ENCODE results near the gene IDE. TPM values are rescaled to one million over a fixed set of nuclear protein-coding genes. Genes with fewer than 3 reads are reported as not detected.
A peak's percentile ranks its signal among the peaks of the same experiment; 100 is the strongest.
"Not testable (repeated sequence)": the region's sequence is repeated elsewhere in the genome, so short reads cannot be mapped to it uniquely, and the experiment has no call there.

Gene IDE
- total RNA-seq, 1 experiment from 2014 or later = 24.8 TPM

DNA sequence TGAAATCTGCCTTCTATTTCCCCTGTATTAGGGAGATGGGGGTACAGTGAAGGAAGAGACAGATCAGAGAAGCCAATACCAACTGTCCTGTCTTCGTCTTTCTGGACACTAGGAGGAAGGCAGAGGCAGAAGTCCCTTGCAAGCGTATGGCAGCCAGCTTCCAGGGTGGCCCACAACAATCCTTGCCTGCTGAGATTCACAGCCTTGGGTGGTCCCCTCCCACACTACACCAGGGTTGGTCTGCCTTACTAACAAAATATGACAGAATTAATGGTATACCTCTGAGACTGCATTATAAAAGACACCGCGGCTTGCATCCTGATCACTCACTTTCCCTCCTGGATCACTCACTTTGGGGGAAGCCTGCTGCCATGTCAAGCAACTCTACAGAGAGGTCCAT, 90.4 kb downstream of the IDE start:
- H3K27me3 ChIP-seq = no peaks in the 10 kb centered on the region
- no peaks in the 10 kb centered on the region for H3K9me3 ChIP-seq (replicated peaks)
- no peaks in the 10 kb centered on the region for H3K4me1 ChIP-seq
- DNase-seq = peak; percentile 28 to 30
- no peak overlapping the region for H3K27ac ChIP-seq
- H3K4me3 ChIP-seq = no peak overlapping the region
- H3K36me3 ChIP-seq = peaks cover 16% of the 10 kb centered on the region

DNA sequence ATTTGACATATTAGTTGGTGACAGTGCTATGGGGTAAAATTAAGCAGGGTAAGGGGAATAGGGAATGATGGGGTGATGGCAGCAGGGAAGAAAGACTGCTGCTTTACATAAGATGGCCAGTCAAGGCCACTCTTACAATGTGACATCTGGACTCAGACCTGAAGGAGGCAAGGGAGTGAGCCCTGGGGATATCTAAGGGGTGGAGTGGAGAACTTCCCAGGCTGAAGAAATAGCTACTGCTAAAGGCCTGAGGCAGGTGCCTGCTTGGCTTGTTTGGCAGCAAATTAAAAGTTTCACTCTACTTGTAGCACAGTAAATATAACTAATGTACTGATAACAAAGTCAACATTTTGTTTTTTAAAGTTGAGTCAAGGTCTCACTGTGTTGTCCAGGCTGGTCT, 93.5 kb downstream of the IDE start:
- H3K9me3 ChIP-seq (replicated peaks) = no peaks in the 10 kb centered on the region
- H3K27me3 ChIP-seq = no peaks in the 10 kb centered on the region
- no peaks in the 10 kb centered on the region for H3K4me1 ChIP-seq
- H3K36me3 ChIP-seq = peaks cover 2% of the 10 kb centered on the region; the same call in 1 of the 2 replicates
- no peak for DNase-seq
- no peak overlapping the region for H3K4me3 ChIP-seq
- H3K27ac ChIP-seq = no peak overlapping the region

DNA sequence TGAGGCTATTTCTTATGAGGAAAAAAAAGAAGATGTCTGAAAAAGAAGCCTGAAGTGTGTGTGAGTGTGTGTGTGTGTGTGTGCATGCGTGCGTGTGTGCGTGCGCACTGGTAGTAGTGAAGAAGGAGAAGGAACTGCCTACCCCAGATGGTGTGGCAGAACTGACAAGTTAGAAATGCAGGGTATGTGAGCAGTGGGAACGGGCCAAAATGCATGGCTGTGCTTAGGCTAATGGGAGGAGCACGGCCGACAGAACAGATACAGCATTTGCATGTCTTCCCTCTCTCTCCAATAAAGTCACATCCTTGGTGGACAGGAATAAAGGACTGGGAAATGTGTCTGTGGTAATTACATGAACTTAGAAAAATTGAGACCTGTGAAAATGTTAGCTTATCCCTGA, 94.3 kb downstream of the IDE start:
- no peak overlapping the region for H3K4me3 ChIP-seq
- H3K27me3 ChIP-seq = no peaks in the 10 kb centered on the region
- no peaks in the 10 kb centered on the region for H3K4me1 ChIP-seq
- no peaks in the 10 kb centered on the region for H3K9me3 ChIP-seq (replicated peaks)
- H3K36me3 ChIP-seq = peaks cover 4% of the 10 kb centered on the region; the same call in 1 of the 2 replicates
- no peak overlapping the region for H3K27ac ChIP-seq
- DNase-seq = no peak

DNA sequence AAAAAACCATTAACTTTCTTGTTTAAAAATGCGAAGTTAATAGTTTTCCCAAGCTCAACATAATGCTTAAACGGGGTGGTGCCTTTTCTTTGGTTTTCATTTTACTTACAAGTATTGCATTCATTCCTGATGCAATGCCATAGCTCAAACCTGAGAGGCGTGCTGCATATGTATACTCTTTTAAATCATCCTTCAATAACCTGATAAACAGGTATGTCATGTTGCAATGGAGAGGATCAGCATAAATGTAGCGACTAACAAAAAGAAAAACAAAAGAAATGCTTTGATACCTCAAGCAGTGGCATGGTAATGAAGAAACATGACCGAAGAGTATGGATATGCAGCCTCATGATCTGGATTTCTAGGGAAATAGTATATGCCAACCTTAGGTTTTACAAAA, 95.4 kb downstream of the IDE start:
- no peak overlapping the region for H3K27ac ChIP-seq
- no peaks in the 10 kb centered on the region for H3K27me3 ChIP-seq
- no peaks in the 10 kb centered on the region for H3K4me1 ChIP-seq
- no peak for DNase-seq
- H3K4me3 ChIP-seq = no peak overlapping the region
- peaks cover 4% of the 10 kb centered on the region; the same call in 1 of the 2 replicates for H3K36me3 ChIP-seq
- H3K9me3 ChIP-seq (replicated peaks) = no peaks in the 10 kb centered on the region

DNA sequence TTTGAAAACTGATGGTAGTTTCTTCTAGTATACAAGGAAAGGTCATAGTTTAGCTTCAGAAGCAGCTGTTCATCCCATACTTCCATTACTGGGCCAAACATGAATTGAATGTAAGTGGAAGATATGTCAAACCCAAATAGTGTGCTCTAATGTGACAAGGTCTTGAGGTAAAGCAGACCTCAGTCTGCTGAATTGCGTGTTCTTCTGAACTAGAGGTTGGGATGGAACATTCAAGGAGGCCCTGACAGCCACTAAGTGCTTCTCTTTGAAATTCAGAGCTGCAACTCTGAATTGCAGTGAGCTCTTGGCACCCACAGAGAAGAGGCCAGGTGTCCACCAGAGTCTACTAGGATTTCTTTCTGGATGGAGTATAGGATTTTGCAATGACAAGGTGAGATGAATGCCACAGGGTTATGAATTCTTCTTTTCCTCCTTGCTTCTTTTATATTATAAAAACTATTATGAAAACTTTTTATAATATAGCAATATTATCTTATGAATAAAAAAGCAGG, 98.5 kb downstream of the IDE start:
- Histone ChIP-seq H3K27ac (no peak overlapping the region), H3K27me3 (no peaks in the 10 kb centered on the region), H3K4me1 (no peaks in the 10 kb centered on the region), H3K4me3 (no peak overlapping the region), H3K9me3 (replicated peaks) (no peaks in the 10 kb centered on the region), H3K36me3 (peaks cover 7% of the 10 kb centered on the region)
- DNase-seq = no peak

DNA sequence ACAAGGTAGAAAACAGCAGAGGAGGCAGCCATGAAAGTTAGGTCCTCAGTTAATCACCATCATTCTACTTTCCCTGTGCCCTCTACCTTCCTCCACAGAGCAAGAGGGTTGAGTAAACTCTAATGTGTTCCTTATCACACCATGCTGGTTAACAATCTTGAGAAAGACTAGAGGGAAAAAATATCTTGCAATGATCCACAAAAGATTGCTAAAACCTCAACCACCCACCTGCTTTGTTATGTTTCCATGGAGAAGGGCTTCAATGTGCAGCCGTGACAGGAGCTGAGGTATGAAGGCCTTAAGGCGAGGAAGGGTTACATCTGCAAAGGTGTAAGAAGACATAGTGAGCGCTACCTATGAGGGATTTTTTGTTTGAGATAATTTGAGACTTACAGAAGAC, 103.9 kb downstream of the IDE start:
- no peak overlapping the region for H3K4me3 ChIP-seq
- H3K27ac ChIP-seq = no peak overlapping the region
- no peak for DNase-seq
- H3K27me3 ChIP-seq = no peaks in the 10 kb centered on the region
- no peaks in the 10 kb centered on the region for H3K9me3 ChIP-seq (replicated peaks)
- no peaks in the 10 kb centered on the region for H3K4me1 ChIP-seq
- H3K36me3 ChIP-seq = peaks cover 8% of the 10 kb centered on the region; the same call in 1 of the 2 replicates

DNA sequence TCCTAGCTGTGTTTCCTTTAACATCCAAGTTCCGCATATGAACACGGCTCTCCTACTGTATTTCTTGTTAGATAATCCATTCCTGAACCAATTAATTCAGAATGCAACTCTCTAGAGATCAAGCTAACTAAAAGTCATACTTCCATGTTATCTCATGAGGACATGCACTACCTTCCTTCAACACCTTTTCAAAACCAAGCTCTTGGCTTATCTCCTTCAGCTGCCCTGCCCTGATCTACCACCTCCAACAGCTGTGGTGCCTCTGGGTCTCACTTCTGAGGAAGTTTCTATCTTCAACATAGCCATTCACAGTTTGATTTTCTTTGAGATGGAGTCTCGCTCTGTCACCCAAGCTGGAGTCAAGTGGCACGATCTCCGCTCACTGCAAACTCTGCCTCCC, 109.5 kb downstream of the IDE start:
- peaks cover 8% of the 10 kb centered on the region for H3K36me3 ChIP-seq
- no peaks in the 10 kb centered on the region for H3K4me1 ChIP-seq
- no peak for DNase-seq
- H3K27ac ChIP-seq = no peak overlapping the region
- no peak overlapping the region for H3K4me3 ChIP-seq
- no peaks in the 10 kb centered on the region for H3K9me3 ChIP-seq (replicated peaks)
- H3K27me3 ChIP-seq = no peaks in the 10 kb centered on the region

DNA sequence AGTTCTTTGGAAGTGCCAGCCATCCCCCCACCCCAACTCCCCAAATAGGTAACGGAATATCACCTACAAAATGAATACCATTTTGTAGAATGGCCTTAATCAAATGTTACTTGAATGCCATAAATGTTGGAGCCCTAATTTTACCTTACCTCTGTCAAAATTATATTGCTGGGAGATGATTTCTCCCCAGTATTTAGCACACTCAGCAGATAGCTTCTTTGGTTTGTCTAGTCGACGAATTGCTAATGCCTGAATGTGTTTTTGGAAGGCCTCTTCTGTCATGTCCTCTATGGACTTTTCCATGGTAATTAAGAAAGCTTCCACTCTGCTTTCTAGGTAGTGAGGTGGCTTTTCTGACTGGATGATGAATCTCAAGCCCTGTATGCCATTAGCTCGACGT, 110.3 kb downstream of the IDE start:
- no peak for DNase-seq
- H3K36me3 ChIP-seq = peaks cover 8% of the 10 kb centered on the region
- no peaks in the 10 kb centered on the region for H3K27me3 ChIP-seq
- H3K4me3 ChIP-seq = no peak overlapping the region
- no peak overlapping the region for H3K27ac ChIP-seq
- H3K9me3 ChIP-seq (replicated peaks) = no peaks in the 10 kb centered on the region
- no peaks in the 10 kb centered on the region for H3K4me1 ChIP-seq

DNA sequence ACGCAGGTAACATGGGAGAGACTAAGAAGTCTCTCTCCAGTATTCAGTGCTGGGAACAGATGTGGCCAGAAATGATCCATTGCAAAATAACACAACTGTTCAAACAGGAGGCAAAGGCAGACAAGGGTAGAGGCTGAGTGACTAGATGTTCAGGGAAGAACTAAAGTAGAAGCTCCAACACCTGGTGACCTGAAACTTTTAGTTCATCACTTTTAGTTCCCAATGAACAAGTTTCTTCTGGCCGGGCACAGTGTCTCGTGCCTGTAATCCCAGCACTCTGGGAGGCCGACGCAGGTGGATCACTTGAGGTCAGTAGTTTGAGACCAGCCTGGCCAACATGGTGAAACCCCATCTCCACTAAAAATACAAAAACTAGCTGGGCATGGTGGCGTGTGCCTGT, 118.9 kb downstream of the IDE start:
- H3K36me3 ChIP-seq, DNase-seq, H3K4me1 ChIP-seq: not testable (repeated sequence)

DNA sequence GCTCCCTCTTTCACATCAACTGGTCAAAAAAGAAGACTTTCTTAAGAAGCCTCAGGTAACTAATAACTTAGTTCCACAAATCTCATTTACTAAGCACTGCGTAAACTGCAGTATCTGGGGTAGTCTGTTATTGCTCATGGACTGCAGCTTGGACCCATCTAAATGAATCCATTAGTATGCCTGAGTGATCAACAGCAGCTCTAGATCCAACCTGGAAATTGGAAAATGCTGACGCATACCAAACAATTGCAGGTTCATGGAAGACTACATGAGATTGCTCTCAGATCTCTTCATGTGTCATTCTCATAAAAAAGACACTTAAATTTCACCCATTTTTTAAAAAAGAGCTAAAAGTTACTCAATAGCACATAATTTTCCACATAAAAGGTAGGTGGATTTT, 121.6 kb downstream of the IDE start:
- Histone ChIP-seq H3K9me3 (replicated peaks) (no peaks in the 10 kb centered on the region), H3K27me3 (no peaks in the 10 kb centered on the region), H3K27ac (no peak overlapping the region), H3K4me1 (no peaks in the 10 kb centered on the region), H3K36me3 (peaks cover 3% of the 10 kb centered on the region), H3K4me3 (no peak overlapping the region)
- no peak for DNase-seq

More for the DNA sequence above, 118.9 kb downstream of the IDE start:
- H3K27me3 ChIP-seq; H3K4me3 ChIP-seq; H3K27ac ChIP-seq; H3K9me3 ChIP-seq (replicated peaks): not testable (repeated sequence)

DNA sequence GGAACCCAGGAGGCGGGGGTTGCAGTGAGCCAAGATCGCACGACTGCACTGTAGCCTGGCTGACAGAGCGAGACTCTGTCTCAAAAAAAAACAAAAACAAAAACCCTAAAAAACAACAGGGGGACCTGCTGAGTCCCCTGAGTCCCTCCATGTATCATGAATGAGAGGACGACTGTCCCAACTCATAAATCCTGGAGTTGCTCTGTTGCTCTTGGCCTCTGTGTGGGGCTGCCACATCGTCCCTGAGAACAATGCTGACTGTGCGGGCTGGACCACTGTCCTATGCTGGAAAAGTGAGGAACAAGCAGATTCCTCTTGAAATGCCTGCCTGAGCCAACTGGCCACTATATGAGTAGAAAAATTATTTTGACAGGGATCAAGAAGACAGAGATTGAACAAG, 122.5 kb downstream of the IDE start:
- no peak overlapping the region for H3K27ac ChIP-seq
- H3K9me3 ChIP-seq (replicated peaks) = no peaks in the 10 kb centered on the region
- DNase-seq = no peak
- H3K4me3 ChIP-seq = no peak overlapping the region
- no peaks in the 10 kb centered on the region for H3K4me1 ChIP-seq
- no peaks in the 10 kb centered on the region for H3K27me3 ChIP-seq
- H3K36me3 ChIP-seq = peaks cover 3% of the 10 kb centered on the region

DNA sequence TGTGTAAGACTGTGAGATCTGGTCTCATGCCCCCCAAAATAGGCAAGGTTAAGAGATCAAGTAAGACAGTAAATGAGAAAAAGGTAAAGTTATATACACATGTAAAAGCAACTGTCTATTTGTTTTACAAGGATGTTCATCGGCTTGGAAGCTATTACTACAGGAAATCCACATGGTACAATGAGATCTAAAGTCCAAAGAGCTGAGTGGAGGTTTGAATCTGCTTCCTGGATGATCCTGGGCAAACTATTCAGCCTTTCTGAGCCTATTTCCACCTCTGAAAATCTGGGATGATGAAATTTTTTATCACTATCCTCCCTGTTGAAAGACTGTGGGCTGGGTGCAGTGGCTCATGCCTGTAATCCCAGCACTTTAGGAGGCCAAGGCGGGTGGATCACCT, 123.0 kb downstream of the IDE start:
- Histone ChIP-seq H3K36me3 (peaks cover 3% of the 10 kb centered on the region), H3K27me3 (no peaks in the 10 kb centered on the region), H3K4me1 (no peaks in the 10 kb centered on the region)

DNA sequence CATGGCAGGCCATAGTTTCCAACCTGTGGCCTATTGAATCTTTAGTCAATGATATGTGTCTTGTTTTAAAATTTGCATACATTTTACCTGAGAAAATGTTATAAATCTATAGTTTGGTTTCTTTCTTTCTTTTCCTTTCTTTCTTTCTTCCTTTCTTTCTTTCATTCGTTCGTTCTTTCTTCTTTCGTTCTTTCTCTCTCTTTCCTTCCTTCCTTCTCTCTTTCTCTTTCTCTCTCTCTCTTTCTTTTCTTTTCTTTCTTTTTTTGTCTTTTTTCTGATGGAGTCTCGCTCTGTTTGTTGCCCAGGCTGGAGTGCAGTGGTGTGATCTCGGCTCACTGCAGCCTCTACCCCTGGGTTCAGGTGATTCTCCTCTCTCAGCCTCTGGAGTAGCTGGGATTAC, 133.3 kb downstream of the IDE start:
- H3K9me3 ChIP-seq (replicated peaks) = no peaks in the 10 kb centered on the region
- H3K27me3 ChIP-seq = no peaks in the 10 kb centered on the region
- H3K4me3 ChIP-seq = no peak overlapping the region
- DNase-seq = no peak
- H3K36me3 ChIP-seq = no peaks in the 10 kb centered on the region
- H3K4me1 ChIP-seq = no peaks in the 10 kb centered on the region
- H3K27ac ChIP-seq = no peak overlapping the region

More for the DNA sequence above, 123.0 kb downstream of the IDE start:
- no peak overlapping the region for H3K27ac ChIP-seq
- no peaks in the 10 kb centered on the region for H3K9me3 ChIP-seq (replicated peaks)
- no peak overlapping the region for H3K4me3 ChIP-seq
- no peak for DNase-seq

DNA sequence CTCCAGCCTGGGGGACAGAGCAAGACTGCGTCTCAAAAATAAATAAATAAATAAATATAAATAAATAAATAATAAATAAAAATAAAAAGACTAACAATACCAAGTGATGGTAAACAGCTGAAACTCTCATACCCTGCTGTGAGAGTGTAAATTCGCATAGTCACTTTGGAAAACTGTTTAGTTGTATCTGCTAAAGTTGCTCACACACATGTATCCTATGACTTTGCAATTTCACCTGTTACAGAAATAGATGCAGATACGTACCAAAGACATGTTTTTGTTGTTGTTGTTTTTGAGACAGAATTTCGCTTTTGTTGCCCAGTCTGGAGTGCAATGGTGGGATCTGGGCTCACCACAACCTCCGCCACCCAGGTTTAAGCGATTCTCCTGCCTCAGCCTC, 135.7 kb downstream of the IDE start:
- no peaks in the 10 kb centered on the region for H3K27me3 ChIP-seq
- no peaks in the 10 kb centered on the region for H3K36me3 ChIP-seq
- H3K4me1 ChIP-seq = no peaks in the 10 kb centered on the region

DNA sequence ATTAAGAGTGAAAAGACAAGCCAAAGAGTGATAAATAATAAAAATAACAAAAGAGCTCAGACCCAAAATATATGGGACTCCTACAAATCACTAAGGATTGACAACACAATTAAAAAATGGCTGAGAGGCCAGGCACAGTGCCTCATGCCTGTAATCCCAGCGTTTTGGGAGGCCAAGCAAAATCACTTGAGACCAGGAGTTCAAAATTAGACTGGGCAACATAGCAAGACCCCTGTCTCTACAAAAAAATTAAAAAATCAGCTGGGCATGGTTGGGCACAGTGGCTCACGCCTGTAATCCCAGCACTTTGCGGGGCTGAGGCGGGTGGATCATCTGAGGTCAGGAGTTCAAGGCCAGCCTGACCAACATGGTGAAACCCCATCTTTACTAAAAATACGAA, 137.3 kb downstream of the IDE start:
- Histone ChIP-seq H3K27ac (no peak overlapping the region), H3K27me3 (no peaks in the 10 kb centered on the region), H3K4me1 (no peaks in the 10 kb centered on the region), H3K9me3 (replicated peaks) (no peaks in the 10 kb centered on the region), H3K4me3 (no peak overlapping the region), H3K36me3 (no peaks in the 10 kb centered on the region)
- no peak for DNase-seq

More for the DNA sequence above, 135.7 kb downstream of the IDE start:
- H3K27ac ChIP-seq = no peak overlapping the region
- DNase-seq = no peak
- H3K4me3 ChIP-seq = no peak overlapping the region
- H3K9me3 ChIP-seq (replicated peaks) = no peaks in the 10 kb centered on the region

DNA sequence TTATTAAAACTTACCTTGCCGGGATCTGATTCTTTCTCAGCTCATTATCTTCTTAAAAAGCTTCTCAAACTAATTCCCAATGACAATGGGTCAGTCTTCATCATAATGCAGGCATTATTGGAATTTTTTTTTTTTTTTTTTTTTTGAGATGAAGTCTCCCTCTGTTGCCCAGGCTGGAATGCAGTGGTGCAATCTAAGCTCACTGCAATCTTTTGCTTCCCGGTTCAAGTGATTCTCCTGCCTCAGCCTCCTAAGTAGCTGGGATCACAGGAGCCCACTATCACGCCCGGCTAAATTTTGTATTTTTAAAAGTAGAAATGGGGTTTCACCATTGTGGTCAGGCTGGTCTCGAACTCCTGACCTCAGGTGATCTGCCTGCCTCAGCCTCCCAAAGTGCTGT, 137.8 kb downstream of the IDE start:
- not testable (repeated sequence) for DNase-seq

More for the DNA sequence above, 137.8 kb downstream of the IDE start:
- H3K9me3 ChIP-seq (replicated peaks); H3K36me3 ChIP-seq; H3K27me3 ChIP-seq; H3K27ac ChIP-seq; H3K4me3 ChIP-seq; H3K4me1 ChIP-seq: not testable (repeated sequence)

Measured in SJCRH30 (cell line).